ENCODE data around the gene TCEAL4. TPM values are rescaled to one million over a fixed set of nuclear protein-coding genes. Genes with fewer than 3 reads are reported as not detected.
A peak's percentile ranks its signal among the peaks of the same experiment; 100 is the strongest.

TCEAL4 gene
- total RNA-seq, 1 donor from 2014 or later: 48.7 TPM

DNA sequence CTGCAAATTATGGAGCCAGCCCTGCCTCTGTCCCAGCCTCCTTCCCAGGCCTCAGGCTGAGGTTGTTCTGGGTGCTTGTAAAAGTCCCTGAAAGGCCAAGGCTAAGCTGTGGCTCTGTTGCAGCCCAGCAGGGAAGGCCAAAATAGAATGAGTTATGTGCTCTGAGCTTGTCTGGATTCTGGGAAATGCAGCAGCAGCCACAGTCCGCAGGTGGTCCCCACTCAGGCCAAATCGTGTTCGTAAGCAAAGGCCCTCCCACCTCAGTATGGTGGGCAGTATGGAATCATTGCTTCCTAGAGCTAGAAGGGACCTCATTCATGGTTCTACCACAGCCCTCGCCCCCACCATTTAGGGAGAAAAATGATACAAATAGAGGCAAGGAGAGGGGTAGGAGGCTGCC lies 38.8 kb downstream of the TCEAL4 start:
- Histone ChIP-seq H3K27me3 (no peaks in the 10 kb centered on the region), H3F3A (ENCODE audit: low read depth) (peaks cover 13% of the 10 kb centered on the region), H3K27ac (no peak overlapping the region), H3K4me2 (no peak overlapping the region), H3K4me3 (no peak overlapping the region), H4K20me1 (ENCODE audit: low read depth) (no peaks in the 10 kb centered on the region), H3K4me1 (peaks cover 11% of the 10 kb centered on the region), H3K9me3 (ENCODE audit: low read depth) (no peaks in the 10 kb centered on the region), H2AFZ (replicated peaks) (no peak overlapping the region), H3K9ac (no peak overlapping the region), H3K79me2 (ENCODE audit: low read depth) (peaks cover 10% of the 10 kb centered on the region), H3K36me3 (no peaks in the 10 kb centered on the region)
- Mint-ChIP-seq H3K4me3 (peak overlapping the region; percentile 63), H3K4me1 (peaks cover 36% of the 10 kb centered on the region), H3K9me3 (peaks cover 5% of the 10 kb centered on the region), H3K27ac (peak overlapping the region; percentile 95), H3K27me3 (ENCODE audit: insufficient read depth, low read depth) (peaks cover 5% of the 10 kb centered on the region), H3K36me3 (peaks cover 22% of the 10 kb centered on the region)
- TF ChIP-seq EZH2phosphoT487 (IDR thresholded peaks at IDR 0.05): no peak
- TF ChIP-seq, protein P1, sequence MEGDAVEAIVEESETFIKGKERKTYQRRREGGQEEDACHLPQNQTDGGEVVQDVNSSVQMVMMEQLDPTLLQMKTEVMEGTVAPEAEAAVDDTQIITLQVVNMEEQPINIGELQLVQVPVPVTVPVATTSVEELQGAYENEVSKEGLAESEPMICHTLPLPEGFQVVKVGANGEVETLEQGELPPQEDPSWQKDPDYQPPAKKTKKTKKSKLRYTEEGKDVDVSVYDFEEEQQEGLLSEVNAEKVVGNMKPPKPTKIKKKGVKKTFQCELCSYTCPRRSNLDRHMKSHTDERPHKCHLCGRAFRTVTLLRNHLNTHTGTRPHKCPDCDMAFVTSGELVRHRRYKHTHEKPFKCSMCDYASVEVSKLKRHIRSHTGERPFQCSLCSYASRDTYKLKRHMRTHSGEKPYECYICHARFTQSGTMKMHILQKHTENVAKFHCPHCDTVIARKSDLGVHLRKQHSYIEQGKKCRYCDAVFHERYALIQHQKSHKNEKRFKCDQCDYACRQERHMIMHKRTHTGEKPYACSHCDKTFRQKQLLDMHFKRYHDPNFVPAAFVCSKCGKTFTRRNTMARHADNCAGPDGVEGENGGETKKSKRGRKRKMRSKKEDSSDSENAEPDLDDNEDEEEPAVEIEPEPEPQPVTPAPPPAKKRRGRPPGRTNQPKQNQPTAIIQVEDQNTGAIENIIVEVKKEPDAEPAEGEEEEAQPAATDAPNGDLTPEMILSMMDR (IDR thresholded peaks at IDR 0.05): no peak
- no peak for TF ChIP-seq EZH2 (IDR thresholded peaks at IDR 0.05)
- no peak for DNase-seq (ENCODE audit: low spot score)

- H3K36me3 ChIP-seq: no peaks in the 10 kb centered on the region
- Mint-ChIP-seq H3K9me3 (no peaks in the 10 kb centered on the region), H3K27ac (no peak overlapping the region), H3K36me3 (no peaks in the 10 kb centered on the region), H3K27me3 (ENCODE audit: insufficient read depth, low read depth) (peaks cover 5% of the 10 kb centered on the region), H3K4me3 (no peak overlapping the region), H3K4me1 (peaks cover 46% of the 10 kb centered on the region)
- H3K79me2 ChIP-seq (ENCODE audit: low read depth): peaks cover 10% of the 10 kb centered on the region
- H3K9ac ChIP-seq: no peak overlapping the region
- no peak overlapping the region for H3K27ac ChIP-seq
- DNase-seq (ENCODE audit: low spot score): no peak
- H3K4me3 ChIP-seq: no peak overlapping the region
- H3K4me2 ChIP-seq: no peak overlapping the region
- H3K27me3 ChIP-seq: no peaks in the 10 kb centered on the region
- H2AFZ ChIP-seq (replicated peaks): no peak overlapping the region
- no peaks in the 10 kb centered on the region for H4K20me1 ChIP-seq (ENCODE audit: low read depth)
- H3K9me3 ChIP-seq (ENCODE audit: low read depth): no peaks in the 10 kb centered on the region
- H3K4me1 ChIP-seq: peaks cover 19% of the 10 kb centered on the region
- H3F3A ChIP-seq (ENCODE audit: low read depth): peaks cover 29% of the 10 kb centered on the region
- TF ChIP-seq, protein P1 (IDR thresholded peaks at IDR 0.05): no peak
- TF ChIP-seq EZH2phosphoT487 (IDR thresholded peaks at IDR 0.05) (no peak), EZH2 (IDR thresholded peaks at IDR 0.05) (no peak)
Measured at GRCh38 chrX:103626855-103627254, 41.5 kb downstream of the TCEAL4 start.

GRCh38 chrX:103628386-103629317 lies 43.3 kb downstream of the TCEAL4 start, which contains the start of gene TCEAL1:
Gene TCEAL1, plus strand, starts transcription at chrX:103628975. Its CDS starts 942 bp downstream, at chrX:103629917.
- no peaks in the 10 kb centered on the region for H4K20me1 ChIP-seq (ENCODE audit: low read depth)
- Mint-ChIP-seq H3K27ac (peak within 1 kb of the TSS; percentile 3), H3K36me3 (no peaks in the 10 kb centered on the region), H3K4me3 (peak within 1 kb of the TSS; percentile 84), H3K27me3 (ENCODE audit: insufficient read depth, low read depth) (peaks cover 9% of the 10 kb centered on the region), H3K4me1 (peaks cover 43% of the 10 kb centered on the region), H3K9me3 (no peaks in the 10 kb centered on the region)
- H3K4me1 ChIP-seq: peaks cover 19% of the 10 kb centered on the region
- H3K9ac ChIP-seq: no peak within 1 kb of the TSS
- peak within 1 kb of the TSS; percentile 85 for H3K27ac ChIP-seq
- no peaks in the 10 kb centered on the region for H3K9me3 ChIP-seq (ENCODE audit: low read depth)
- H3K4me3 ChIP-seq: peak within 1 kb of the TSS; percentile 61
- H3F3A ChIP-seq (ENCODE audit: low read depth): peaks cover 29% of the 10 kb centered on the region
- no peaks in the 10 kb centered on the region for H3K27me3 ChIP-seq
- TF ChIP-seq EZH2phosphoT487 (IDR thresholded peaks at IDR 0.05) (no peak), EZH2 (IDR thresholded peaks at IDR 0.05) (no peak)
- TF ChIP-seq, protein P1 (IDR thresholded peaks at IDR 0.05): no peak
- peak within 1 kb of the TSS; percentile 80 for H3K4me2 ChIP-seq
- peak within 1 kb of the TSS; percentile 44 for H2AFZ ChIP-seq (replicated peaks)
- peaks cover 10% of the 10 kb centered on the region for H3K79me2 ChIP-seq (ENCODE audit: low read depth)
- no peaks in the 10 kb centered on the region for H3K36me3 ChIP-seq
- DNase-seq (ENCODE audit: low spot score): peak; percentile 76

All from neural progenitor cell (in vitro differentiated cells).